GM19239 (cell line): ENCODE data around the gene ANKRD44.

Source experiments
- DNase-seq: peaks from one replicate; pipeline ENCODE4 v3.0.0; 2011; ENCODE audit warnings: low spot score; ENCODE audit not compliant: insufficient read length
- FAIRE-seq: peaks from 2 replicates; lab custom pipeline; 2011; peaks lifted over from hg19 to GRCh38; lab: Jason Lieb, UNC

Gene ANKRD44

DNA sequence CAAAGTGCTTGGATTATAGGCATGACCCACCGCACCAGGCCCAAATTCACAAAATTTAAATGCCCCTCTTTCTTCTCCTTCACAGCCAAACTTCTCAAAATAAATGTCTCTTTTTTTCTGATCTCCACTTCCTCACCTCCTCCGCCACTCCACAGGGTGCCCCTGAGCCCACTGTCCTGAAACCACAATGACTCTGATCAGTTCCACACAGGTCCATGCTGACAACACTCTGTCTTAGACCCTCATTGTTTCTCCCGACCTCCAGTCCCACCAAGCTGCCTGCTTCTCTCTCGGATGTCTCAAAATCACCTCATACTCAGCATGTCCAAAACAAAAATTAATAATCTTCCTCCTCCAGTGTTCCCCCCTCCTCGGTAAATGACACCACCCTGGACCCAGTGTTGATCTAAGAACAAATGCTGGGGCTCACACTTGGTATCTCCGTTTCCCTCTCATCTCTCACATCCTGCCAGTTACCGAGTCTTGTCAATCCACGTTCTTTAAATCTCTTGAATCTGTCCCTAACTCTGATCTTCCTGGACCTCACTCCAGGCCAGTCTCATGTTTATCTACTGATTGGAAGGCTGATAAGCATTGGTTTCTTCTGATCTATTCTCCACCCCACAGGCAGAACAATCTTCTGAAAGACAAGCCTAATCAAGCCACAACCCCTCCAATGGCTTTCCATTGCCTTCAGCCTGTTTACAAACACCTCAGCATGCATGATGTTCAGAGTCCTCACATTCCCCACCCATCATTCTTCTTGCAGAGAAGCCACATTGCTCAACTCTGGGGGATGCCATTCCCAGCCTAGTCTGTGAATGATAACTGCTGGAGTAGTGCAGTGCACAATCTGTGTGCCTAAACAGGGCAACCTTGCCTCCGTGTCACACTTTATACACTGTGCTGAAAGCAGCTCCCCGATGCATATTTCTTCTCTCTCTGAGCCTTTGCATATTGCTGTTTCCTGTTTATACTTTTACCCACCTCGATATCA lies 12.4 kb upstream of the ANKRD44 start:
- DNase-seq (no peak), FAIRE-seq (peak; percentile 95)

DNA sequence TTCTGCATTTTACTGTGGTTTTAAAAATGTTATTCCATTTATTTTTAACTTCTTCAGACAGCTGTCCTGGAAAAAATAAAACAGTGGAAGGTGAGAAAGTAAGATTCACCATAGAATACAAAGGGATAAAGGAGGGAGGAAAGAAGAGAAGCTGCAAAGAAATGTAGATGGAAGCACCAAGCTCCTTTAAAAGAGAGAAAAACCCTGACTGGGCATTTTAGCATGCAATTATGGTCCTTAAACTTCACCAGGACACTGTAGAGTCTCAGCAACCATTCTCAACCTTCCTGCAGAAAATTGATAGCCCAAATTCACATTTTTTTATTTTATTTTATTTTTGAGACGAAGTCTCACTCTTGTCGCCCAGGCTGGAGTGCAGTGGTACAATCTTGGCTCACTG lies 11.6 kb upstream of the ANKRD44 start:
- DNase-seq (no peak), FAIRE-seq (no peak)

DNA sequence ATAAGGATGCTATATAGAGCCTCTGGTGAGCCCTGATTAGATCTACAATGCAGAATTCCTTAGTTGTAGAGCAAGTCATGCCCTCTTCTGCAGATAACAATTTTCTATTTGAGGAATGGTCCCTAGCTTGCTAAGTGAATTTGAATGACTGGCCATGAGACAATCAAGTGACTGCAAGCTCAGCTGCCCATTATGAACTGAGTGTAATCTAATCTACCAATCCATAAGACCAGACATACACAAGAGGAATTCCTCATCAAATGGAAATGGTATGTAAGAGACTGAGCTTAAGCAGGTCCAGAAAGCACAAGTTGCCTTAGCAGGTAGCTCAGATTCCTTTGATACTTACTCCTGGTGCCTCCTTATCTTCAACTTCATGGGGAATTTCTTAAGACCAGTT lies 4.8 kb upstream of the ANKRD44 start:
- no peak for DNase-seq
- no peak for FAIRE-seq

DNA sequence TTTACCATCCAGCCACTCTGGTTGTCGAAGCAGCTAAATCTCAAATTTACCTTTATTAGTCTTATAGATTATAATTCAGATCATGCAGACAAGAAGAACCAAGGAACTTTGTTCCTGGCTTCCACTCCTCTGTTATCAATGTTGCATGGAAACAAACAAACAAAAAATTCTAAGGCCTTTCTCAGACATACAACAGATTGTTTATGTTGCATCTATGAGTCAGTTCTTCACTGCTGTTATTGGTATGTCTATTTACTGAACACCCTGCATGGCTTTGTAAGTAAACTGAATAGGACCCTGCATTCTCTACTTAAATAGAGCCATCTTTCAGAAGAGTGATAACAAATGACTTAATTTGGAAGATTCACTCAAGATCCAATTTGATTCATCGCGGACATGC lies 1.6 kb upstream of the ANKRD44 start:
- DNase-seq (no peak), FAIRE-seq (no peak)

DNA sequence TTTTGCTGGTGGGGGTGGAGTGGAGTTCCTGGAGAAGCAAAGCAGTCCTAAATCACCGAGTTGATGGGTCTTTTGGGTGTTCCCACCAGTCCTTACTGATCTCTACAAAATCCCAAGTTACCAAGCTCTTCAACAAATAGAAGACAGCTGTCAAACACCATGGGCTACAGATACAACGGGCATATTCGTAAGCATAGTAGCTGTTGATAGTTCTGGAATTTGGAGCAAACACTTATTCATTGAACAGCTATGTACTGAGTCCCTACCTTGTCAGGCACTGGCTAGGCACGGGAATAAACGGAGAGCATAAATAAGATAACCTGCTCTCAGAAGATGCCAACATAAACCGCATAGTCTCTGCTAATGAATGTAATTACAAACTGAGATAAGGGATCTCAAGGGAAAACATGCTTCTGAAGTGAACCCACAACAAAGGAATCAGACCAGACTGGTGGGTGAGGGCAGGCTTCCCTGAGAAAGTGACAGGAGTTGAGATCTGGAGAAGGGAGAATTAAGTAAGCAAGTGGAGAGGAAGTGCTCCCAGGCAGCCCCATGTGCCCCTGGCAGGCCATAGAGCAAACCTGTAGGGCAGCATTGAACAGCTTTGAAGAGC lies 947 bp upstream of the ANKRD44 start:
- DNase-seq (no peak), FAIRE-seq (peak; percentile 28)

DNA sequence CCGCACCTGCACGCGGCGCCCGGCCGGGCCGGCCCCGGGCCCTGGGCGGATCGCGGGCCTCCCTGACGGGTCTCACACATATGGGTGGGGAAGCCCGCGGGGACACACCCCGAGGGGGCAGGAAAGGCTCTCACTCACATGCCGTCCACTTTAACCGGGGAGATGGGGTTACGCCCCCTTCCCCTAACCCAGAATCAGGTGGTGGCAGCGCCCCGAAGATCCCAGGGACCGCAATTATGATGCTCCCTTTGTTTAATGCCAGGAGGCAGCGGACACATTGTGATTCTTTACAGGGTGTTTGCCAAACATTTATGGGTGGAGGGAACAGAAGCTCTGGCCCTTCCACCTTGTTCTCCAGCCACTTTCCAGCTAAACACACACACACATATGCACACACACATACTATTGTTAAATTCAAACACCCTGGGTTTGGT lies 424 bp upstream of the ANKRD44 start:
- no peak for DNase-seq
- peak; percentile 84 for FAIRE-seq

DNA sequence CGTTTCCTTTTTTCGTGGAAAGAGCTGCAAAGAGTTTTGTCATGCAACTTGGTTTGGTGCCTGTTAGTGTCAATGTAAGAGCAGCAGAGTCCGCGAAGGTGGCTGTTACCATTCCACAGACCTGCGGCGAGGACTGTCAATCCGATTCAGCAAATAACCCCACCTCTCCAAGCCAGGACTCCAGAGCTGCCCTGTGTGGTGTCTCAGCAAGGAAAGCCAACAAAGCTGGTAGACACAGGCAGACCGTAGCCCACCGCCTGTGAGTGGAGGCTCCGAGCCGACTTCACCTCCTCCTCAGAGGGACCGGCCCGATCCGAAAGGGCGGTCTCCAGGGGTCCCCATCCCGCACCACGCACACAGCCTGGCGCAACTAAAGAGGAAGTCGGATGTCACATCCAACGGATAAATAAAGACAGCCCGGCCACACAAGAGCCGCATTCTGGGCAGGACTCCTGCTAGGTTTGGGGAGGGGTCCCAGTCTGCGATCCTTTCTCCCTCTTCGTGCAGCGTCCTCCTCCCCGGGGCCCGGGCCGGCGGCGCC lies 819 bp downstream of the ANKRD44 start:
- no peak for FAIRE-seq
- DNase-seq: no peak

DNA sequence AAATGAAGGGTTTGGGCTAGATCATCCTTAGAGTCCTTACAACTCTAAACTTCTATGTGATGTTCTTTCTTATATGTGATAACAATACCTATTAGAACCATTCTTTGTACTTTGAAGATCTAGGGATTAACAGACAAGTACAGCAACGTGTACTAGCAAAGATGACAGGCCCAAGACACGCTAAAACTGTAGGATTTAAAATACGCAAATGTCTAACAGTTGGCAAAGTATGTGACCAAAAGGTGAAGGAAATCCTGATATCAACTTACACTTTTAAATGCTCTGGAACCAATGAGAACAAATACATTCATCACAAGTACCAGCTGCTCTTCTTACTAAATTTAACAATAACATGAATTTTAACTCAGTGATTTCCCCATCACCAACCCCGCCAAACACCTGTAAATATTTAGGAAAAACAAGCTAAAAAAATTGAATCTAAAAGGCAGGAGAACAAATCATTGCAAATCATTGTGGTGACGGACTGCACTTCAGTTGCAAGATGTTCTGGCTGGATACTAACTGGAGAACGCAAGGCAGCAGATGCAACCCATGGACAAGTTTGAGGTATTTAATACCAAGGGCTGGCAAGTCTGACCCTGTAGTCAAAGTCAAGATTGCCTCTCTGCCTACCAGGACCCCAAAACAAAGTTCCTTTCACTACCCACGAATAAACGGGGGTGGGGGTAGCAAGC lies 1.4 kb downstream of the ANKRD44 start:
- FAIRE-seq (no peak), DNase-seq (no peak)

DNA sequence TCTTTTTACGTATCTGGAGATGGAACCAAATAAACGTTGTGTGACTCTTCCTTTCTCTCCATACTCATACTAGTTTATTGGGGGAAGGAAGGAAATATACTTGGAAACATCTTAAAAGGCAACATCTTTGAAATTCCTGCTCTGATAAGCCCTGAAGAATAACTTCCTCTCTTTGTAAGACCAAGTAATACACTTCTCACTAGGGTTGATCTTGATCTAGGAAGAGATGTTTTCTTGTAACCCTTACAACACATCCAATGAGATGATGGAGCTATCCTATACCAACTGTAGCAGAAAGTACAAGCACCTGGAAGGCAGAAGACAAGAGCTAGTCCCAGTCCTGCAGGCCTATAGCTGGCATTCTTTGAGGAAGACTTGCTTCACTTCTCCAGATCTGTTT lies 2.0 kb downstream of the ANKRD44 start:
- DNase-seq (no peak), FAIRE-seq (no peak)

DNA sequence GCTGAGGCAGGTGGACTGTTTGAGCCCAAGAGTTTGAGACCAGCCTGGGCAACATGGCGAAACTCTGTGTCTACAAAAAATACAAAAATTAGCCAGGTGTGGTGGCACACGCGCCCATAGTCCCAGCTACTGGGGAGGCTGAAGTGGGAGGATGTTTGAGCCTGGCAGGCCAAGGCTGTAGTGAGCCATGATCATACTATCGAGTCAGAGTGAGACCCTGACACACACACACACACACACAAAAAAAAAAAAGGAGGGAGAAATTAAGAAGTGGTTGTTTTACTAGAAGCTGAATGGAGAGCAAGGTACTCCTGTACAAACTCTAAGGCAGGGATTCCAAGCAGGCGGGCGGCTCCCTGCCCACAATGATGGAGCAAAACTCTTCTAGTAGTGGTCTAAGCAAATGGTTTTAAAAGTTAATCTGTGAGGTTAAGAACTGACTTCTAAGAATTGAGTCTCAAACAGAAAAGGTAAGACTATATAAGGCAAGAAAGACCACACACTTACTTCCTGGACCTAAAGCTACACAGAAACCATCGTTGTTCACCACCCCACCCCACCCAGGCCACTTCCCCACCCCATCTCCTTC lies 2.6 kb downstream of the ANKRD44 start:
- FAIRE-seq: no peak
- no peak for DNase-seq

DNA sequence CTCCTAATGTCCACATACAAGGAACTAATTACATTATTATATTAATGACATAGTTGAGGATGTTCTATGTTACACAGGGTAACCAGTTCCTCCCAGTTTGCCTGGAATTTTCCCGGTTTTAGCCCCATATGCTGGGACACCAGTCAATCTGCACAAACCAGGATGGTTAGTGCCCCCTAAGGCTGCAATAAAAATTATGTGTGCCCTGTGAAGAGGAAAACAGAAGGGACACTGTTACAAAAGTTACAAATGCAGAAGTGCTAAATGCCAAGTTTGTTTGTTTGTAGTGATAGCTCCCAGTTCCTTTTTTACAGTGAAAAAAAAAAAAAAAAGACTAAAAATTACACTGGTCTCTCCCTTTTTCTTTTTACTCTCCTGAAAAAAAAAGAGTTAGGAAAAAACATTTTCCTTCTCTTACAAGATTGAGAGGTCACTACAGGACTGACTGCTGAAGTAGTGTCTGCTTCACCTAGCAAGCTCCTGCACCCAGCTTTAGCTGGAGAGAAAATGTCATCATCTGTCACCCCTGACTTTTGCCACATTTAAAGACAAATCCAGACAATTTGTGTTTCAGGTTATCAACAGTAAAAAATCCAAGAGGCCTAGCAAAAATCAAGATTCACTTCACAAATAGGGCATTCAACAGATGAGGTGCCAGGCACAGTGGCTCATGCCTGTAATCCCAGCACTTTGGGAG lies 3.2 kb downstream of the ANKRD44 start:
- DNase-seq: no peak
- FAIRE-seq: peak; percentile 82

DNA sequence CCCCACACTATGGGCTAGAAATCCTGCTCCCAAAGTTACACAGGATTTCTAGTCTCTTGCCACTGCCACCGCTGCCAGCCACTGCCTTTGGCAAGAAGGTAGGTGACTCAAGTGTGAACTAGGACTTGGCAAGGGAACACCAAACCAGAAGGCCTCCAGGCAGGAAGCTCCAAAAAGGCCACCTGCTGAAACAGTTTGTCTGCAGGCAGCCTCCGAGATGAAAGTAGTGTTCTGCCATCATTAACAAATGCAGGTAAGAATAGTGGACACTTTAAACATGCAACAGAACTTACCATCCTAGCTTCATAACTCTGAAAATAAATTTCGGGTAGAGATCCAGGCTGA lies 3.9 kb downstream of the ANKRD44 start:
- DNase-seq (no peak), FAIRE-seq (peak; percentile 95)

DNA sequence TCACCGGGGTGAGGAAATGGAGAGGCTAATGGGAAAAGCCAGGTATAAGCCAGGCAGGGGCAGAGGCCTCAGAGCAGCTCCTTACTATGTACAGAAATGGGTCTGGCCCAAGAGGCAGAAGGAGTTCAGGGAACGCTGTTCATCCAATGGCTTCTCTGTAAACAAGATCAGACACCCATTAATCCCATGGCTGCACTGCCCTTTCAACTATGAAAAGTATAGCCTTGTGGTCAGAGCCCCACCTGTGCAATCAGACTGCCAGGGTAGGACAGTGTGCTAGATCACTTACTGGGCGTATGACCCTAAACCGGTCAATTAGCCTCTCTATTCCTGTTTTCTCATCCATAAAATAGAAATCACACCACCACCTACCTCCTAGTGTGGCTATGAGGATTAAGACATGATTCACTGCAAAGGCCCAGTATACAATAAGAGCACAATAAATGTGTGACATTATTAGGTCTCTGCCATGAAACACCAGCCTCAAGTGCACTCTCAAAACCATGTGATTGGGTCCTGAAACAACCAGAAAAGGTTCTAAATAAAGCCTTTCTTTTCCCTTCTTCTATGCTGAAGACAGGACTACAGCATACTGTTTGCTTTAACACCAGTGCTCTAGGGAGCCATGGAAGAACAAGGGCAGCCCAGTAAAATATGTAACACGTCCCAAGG lies 4.4 kb downstream of the ANKRD44 start:
- no peak for FAIRE-seq
- DNase-seq: no peak

DNA sequence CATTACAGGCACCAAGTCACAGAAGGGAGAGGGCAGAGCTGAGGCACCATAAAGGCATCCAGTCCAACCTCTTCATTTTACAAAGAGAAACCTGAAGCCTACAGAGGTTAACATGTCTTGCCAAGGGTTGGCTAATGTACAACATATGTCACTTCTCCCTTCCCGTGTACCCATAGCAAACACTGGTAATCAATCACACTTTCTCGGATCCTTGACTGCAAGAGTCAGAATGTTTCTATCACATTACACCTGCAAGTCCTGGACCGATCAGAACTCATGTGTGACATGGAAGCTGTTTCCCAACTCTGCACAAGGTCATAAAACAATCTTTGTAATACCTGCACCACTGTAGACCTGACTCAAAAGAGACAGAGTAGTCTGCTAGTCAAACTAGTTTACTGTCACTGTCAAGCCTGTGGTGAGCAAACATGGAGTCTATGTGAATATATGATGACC lies 6.0 kb downstream of the ANKRD44 start:
- DNase-seq: no peak
- peak; percentile 99 for FAIRE-seq

DNA sequence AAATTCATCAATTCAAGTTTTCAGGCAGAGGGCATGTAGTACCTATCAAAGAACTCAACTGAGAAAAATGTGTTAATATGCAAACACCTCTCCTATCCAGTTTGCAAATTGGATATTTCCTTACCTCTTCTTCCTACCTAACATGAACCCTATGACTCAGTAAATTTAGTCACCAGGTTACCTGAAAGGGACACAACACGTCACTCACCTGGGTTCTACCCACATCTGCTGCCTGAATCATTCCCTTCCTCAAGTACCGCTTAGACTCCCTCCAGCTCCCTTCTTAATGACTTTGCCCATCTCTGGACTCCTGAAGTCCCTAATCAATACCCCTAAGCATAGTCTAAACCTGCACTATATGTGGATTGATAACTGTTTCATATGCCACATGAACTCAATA lies 10.4 kb downstream of the ANKRD44 start:
- no peak for DNase-seq
- peak; percentile 45 for FAIRE-seq

DNA sequence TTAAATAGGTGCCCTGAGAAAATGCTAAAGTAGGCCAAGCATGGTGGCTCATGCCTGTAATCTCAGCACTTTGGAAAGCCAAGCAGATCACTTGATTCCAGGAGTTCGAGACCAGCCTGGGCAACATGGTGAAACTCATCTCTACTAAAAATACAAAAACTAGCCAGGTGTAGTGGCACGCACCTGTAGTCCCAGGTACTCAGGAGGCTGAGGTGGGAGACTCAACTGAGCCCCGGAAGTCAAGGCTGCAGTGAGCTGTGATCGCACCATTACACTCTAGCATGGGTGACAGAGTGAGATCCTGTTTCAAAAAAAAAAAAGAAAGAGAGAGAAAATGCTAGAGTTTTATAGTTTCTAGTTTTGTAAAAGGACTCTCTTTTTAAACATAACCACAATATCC lies 12.0 kb downstream of the ANKRD44 start:
- FAIRE-seq (no peak), DNase-seq (no peak)

DNA sequence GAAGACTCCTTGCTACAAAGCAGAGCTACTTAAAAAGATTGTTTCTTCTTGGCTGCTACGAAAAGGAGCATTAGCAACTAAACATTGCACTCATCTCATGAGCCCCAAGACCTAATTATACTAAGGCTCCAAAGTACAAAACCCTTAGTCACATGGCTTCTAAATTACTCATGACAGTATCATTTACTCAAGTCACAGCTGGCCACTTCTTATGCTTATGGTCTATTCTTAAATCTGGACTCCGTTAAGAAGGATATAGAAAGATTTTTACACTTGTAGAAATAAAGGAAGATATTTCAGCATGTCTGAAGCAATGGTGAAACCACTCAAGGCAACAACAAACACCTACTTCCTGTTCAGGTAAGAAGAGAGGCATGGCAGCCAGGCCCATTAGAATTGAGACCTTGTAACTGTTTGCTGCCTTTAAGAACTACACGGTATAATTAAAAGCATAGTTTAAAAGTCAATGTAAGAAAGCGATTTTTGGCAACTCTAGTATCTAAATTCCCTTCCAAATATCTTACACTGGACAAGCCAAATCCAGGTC lies 12.7 kb downstream of the ANKRD44 start:
- DNase-seq: no peak
- FAIRE-seq: peak; percentile 92

DNA sequence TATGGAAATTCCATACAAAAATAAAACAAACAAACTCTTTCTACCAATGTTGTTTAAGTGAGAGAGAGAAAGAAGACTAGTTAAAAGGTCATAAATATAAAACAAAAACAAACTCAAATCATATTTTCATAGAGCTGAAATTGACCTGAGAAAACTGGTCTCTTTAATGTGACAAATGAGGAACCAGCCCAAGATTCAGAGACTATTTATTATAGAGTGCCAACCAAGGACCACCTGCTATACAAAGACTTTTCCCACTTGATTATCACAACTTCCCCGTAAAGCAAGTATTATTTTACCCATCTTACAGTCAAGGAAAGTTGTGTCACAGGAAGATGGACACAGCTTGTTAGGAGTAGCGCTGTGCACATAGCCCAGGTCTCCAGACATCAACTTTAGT lies 13.3 kb downstream of the ANKRD44 start:
- peak; percentile 82 for FAIRE-seq
- DNase-seq: no peak

DNA sequence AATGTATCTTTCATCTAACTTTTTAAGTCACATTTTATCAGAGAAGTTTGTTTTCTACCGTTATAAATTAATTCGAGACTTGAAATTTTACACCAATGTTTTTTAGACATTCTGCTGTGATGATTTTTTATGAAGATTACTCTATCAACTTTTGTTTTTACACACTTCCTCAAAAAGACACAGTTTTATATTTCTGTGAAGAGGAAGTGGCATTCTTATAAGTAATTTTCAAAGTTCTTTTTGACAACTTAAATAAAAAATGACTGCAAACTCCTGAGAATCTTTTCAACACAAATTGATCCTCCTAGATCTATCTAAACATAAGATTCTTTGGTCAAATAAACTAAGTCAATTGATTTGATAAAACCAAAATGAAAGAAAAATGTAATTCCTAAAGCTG lies 13.7 kb downstream of the ANKRD44 start:
- peak; percentile 84 for FAIRE-seq
- no peak for DNase-seq
